Neuronal stem cell (in vitro differentiated cells): ENCODE measurements around the gene GALM.
"Not testable (repeated sequence)": the region's sequence is repeated elsewhere in the genome, so short reads cannot be mapped to it uniquely, and the experiment has no call there.

Experiments
- DNase-seq: peaks from one replicate; pipeline ENCODE4 v3.0.0-alpha.2; 2013; ENCODE audit warnings: low spot score
- H2AFZ ChIP-seq: one replicate; pipeline ENCODE4 v1.6.1; 2013; ENCODE audit warnings: mild to moderate bottlenecking, low read length, inconsistent platforms
- H2AK5ac ChIP-seq: 2 replicates; pipeline ENCODE4 v1.6.1; 2013; ENCODE audit warnings: low read depth, mild to moderate bottlenecking, inconsistent platforms, low read length, moderate library complexity, mixed read lengths
- H2BK120ac ChIP-seq: 2 replicates; pipeline ENCODE4 v1.6.1; 2013; ENCODE audit warnings: low read depth, mild to moderate bottlenecking, inconsistent platforms, low read length, moderate library complexity, mixed read lengths
- H2BK12ac ChIP-seq: one replicate; pipeline ENCODE4 v1.6.1; 2013; ENCODE audit warnings: low read length, inconsistent platforms
- H2BK15ac ChIP-seq: 2 replicates; pipeline ENCODE4 v1.6.1; 2013; ENCODE audit warnings: mild to moderate bottlenecking, low read length, inconsistent platforms, mixed read lengths
- H2BK5ac ChIP-seq: one replicate; pipeline ENCODE4 v1.6.1; 2013; ENCODE audit warnings: inconsistent platforms, mild to moderate bottlenecking, low read length, moderate library complexity
- H3K14ac ChIP-seq: one replicate; pipeline ENCODE4 v1.6.1; 2013; ENCODE audit warnings: low read length, inconsistent platforms
- H3K18ac ChIP-seq: 2 replicates; pipeline ENCODE4 v1.6.1; 2013; ENCODE audit warnings: low read length, inconsistent platforms
- H3K23ac ChIP-seq: 2 replicates; pipeline ENCODE4 v1.6.1; 2013; ENCODE audit warnings: low read depth, mild to moderate bottlenecking, mixed read lengths, low read length, inconsistent platforms; ENCODE audit not compliant: poor library complexity
- H3K27ac ChIP-seq: replicated peaks from 3 replicates; pipeline ENCODE4 v1.5.1; 2013; ENCODE audit warnings: low read length, inconsistent platforms
- H3K27me3 ChIP-seq, 3 experiments: 2 replicates each; pipeline ENCODE4 v1.6.1; 2013; ENCODE audit warnings: low read length in 3 of 3, mild to moderate bottlenecking in 2 of 3, inconsistent platforms in 1 of 3, low read depth in 1 of 3, mixed read lengths in 1 of 3, moderate library complexity in 1 of 3; ENCODE audit not compliant: control insufficient read depth in 3 of 3, insufficient read depth in 3 of 3
- H3K36me3 ChIP-seq, 2 donors: replicated peaks in 1 of 2; 2 replicates each; pipeline ENCODE4 v1.6.1; 2013; ENCODE audit warnings: low read length in 2 of 2; ENCODE audit not compliant: control insufficient read depth in 2 of 2, insufficient read depth in 2 of 2
- H3K4ac ChIP-seq: 2 replicates; pipeline ENCODE4 v1.6.1; 2013; ENCODE audit warnings: inconsistent platforms, mild to moderate bottlenecking, low read length, moderate library complexity
- H3K4me1 ChIP-seq, 2 donors: 1 replicate in 1 of 2; 2 replicates in 1 of 2; pipeline ENCODE4 v1.6.1; 2013; ENCODE audit warnings: low read length in 2 of 2, low read depth in 1 of 2; ENCODE audit not compliant: control insufficient read depth in 2 of 2, insufficient read depth in 1 of 2
- H3K4me2 ChIP-seq: one replicate; pipeline ENCODE4 v1.6.1; 2013; ENCODE audit warnings: mild to moderate bottlenecking, low read length, inconsistent platforms; ENCODE audit not compliant: insufficient read depth, poor library complexity, severe bottlenecking
- H3K4me3 ChIP-seq, 2 donors: 2 replicates each; pipeline ENCODE4 v1.5.1; 2013; ENCODE audit warnings: low read length in 2 of 2, mild to moderate bottlenecking in 2 of 2, inconsistent platforms in 1 of 2, moderate library complexity in 1 of 2
- H3K79me1 ChIP-seq: one replicate; pipeline ENCODE4 v1.6.1; 2013; ENCODE audit warnings: low read depth, mild to moderate bottlenecking, inconsistent platforms, low read length, moderate library complexity
- H3K9ac ChIP-seq: one replicate; pipeline ENCODE4 v1.6.1; 2013; ENCODE audit warnings: mild to moderate bottlenecking, low read depth, low read length, inconsistent platforms; ENCODE audit not compliant: poor library complexity
- H3K9me3 ChIP-seq, 2 donors: replicated peaks in 1 of 2; 2 replicates each; pipeline versions ENCODE3 to v1.6.1; 2013; ENCODE audit warnings: low read length in 2 of 2, mild to moderate bottlenecking in 2 of 2, inconsistent platforms in 1 of 2, low read depth in 1 of 2, mixed read lengths in 1 of 2, moderate library complexity in 1 of 2; ENCODE audit not compliant: control insufficient read depth in 2 of 2, insufficient read depth in 1 of 2
- H4K8ac ChIP-seq: one replicate; pipeline ENCODE4 v1.6.1; 2013; ENCODE audit warnings: low read depth, mild to moderate bottlenecking, inconsistent platforms, low read length, moderate library complexity
- H4K91ac ChIP-seq: one replicate; pipeline ENCODE4 v1.6.1; 2013; ENCODE audit warnings: low read length, low read depth, mild to moderate bottlenecking, inconsistent platforms; ENCODE audit not compliant: poor library complexity
- WGBS, 2 donors: extraction: QIAGEN DNeasy Blood & Tissue Kit; methylation state at CpG; one replicate each; pipeline ENCODE4 v1.1.7; 2013; ENCODE audit warnings: missing lambda C conversion rate in 2 of 2, mixed read lengths in 1 of 2; ENCODE audit not compliant: insufficient read length in 2 of 2, insufficient replicate concordance in 1 of 2; ENCODE audit errors: extremely low coverage in 2 of 2; 5-methylcytosine and 5-hydroxymethylcytosine counted together

Gene GALM

GRCh38 chr2:38682008-38682575 is 16.2 kb downstream of the GALM start:
- no peak overlapping the region for H3K23ac ChIP-seq
- no peak overlapping the region for H2BK15ac ChIP-seq
- no peak overlapping the region for H3K18ac ChIP-seq
- no peak overlapping the region for H3K4ac ChIP-seq
- no peak overlapping the region for H2AK5ac ChIP-seq
- H3K9me3 ChIP-seq, result no peaks in the 10 kb centered on the region
- H2BK5ac ChIP-seq, result no peak overlapping the region
- no peaks in the 10 kb centered on the region for H3K79me1 ChIP-seq
- no peak overlapping the region for H4K8ac ChIP-seq
- H3K27ac ChIP-seq, result no peak overlapping the region
- H2BK120ac ChIP-seq, result no peak overlapping the region
- no CpG with 5 or more reads among the region's 2 CpGs for WGBS, 2 donors
- no peak for DNase-seq
- H3K9ac ChIP-seq, result no peak overlapping the region
- H2AFZ ChIP-seq, result no peak overlapping the region
- H3K27me3 ChIP-seq, result no peaks in the 10 kb centered on the region
- H2BK12ac ChIP-seq, result no peak overlapping the region
- no peak overlapping the region for H4K91ac ChIP-seq
- H3K4me1 ChIP-seq, result no peaks in the 10 kb centered on the region
- no peak overlapping the region for H3K4me3 ChIP-seq
- no peak overlapping the region for H3K14ac ChIP-seq
- peaks cover 2 to 71% of the 10 kb centered on the region in 2 donors for H3K36me3 ChIP-seq
- no peak overlapping the region for H3K4me2 ChIP-seq

DNA sequence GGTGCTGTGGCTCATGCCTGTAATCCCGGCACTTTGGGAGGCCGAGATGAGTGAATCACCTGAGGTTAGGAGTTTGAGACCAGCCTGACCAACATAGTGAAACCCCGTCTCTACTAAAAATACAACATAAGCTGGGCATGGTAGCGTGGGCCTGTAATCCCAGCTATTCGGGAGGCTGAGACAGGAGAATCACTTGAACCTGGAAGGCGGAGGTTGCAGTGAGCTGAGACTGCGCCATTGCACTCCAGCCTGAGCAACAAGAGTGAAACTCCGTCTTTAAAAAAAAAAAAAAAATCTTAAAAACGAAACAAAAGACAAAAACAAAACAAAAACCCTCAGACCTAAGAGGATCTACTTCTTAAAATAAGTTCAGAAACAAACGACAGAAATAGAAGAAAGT is 16.7 kb downstream of the GALM start:
- not testable (repeated sequence) for H3K14ac ChIP-seq, H2AK5ac ChIP-seq, H3K9ac ChIP-seq, H3K27ac ChIP-seq, H2BK15ac ChIP-seq, H3K9me3 ChIP-seq, H3K27me3 ChIP-seq, H2BK12ac ChIP-seq, H4K8ac ChIP-seq, H4K91ac ChIP-seq, H2BK120ac ChIP-seq, H3K4me1 ChIP-seq, H3K79me1 ChIP-seq, H2BK5ac ChIP-seq, H3K4me3 ChIP-seq, H3K4ac ChIP-seq, H2AFZ ChIP-seq, H3K18ac ChIP-seq, DNase-seq, H3K23ac ChIP-seq, H3K4me2 ChIP-seq
- H3K36me3 ChIP-seq, result peaks cover under 1 to 66% of the 10 kb centered on the region in 2 donors
- no CpG with 5 or more reads among the region's 10 CpGs for WGBS, 2 donors

GRCh38 chr2:38683766-38684165 is 17.9 kb downstream of the GALM start:
- Histone ChIP-seq H2AFZ (no peak overlapping the region), H3K4ac (no peak overlapping the region), H3K23ac (no peak overlapping the region), H2BK12ac (no peak overlapping the region), H4K8ac (no peak overlapping the region), H4K91ac (no peak overlapping the region), H3K4me2 (no peak overlapping the region), H2BK15ac (no peak overlapping the region), H3K4me3 (no peak overlapping the region), H3K79me1 (no peaks in the 10 kb centered on the region), H3K9me3 (no peaks in the 10 kb centered on the region), H3K4me1 (no peaks in the 10 kb centered on the region), H3K14ac (no peak overlapping the region), H3K18ac (no peak overlapping the region), H3K36me3 (peaks cover 0 to 57% of the 10 kb centered on the region in 2 donors), H3K27ac (no peak overlapping the region), H2BK120ac (no peak overlapping the region), H2AK5ac (no peak overlapping the region), H2BK5ac (no peak overlapping the region), H3K9ac (no peak overlapping the region), H3K27me3 (no peaks in the 10 kb centered on the region)
- no peak for DNase-seq
- WGBS, 2 donors, result no CpG with 5 or more reads among the region's 7 CpGs

DNA sequence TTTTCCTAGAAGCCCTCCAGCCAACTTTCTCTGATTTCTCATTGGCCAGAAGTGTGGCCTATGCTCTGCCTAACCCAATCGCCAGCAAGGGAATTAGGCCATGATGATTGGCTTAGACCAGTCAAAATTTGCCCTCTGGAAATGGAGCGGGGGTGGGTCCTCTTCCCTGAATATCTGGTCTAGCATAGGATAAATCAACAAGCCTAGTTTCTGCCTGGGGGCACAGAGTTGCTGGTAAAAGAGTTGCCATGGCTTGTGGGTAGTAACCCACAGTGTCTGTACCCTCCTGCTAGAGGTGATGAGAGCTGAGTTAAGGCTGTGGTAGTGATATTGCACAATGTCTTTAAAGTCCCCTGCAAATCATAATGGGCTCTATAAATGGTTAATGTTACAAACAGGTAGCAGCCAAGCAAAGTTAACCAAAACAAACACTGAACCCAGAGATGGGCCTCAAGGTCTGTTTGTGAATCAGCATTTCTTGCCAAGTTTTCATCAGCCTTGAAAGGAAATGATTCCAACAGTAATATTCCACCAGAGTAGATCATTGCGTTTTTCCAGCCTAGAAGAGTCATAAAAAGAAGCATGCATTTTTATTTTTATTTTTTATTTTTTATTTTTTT is 19.3 kb downstream of the GALM start:
- H2BK120ac ChIP-seq, result no peak overlapping the region
- no peaks in the 10 kb centered on the region for H3K27me3 ChIP-seq
- no peak overlapping the region for H3K9ac ChIP-seq
- H3K27ac ChIP-seq, result no peak overlapping the region
- H3K36me3 ChIP-seq, result peaks cover 0 to 45% of the 10 kb centered on the region in 2 donors
- H3K4ac ChIP-seq, result no peak overlapping the region
- H2BK5ac ChIP-seq, result no peak overlapping the region
- H3K18ac ChIP-seq, result no peak overlapping the region
- no peak overlapping the region for H2BK12ac ChIP-seq
- H2AFZ ChIP-seq, result no peak overlapping the region
- WGBS, 2 donors, result no CpG with 5 or more reads among the region's 3 CpGs
- H3K14ac ChIP-seq, result no peak overlapping the region
- H3K4me2 ChIP-seq, result no peak overlapping the region
- no peaks in the 10 kb centered on the region for H3K79me1 ChIP-seq
- H2AK5ac ChIP-seq, result no peak overlapping the region
- H4K8ac ChIP-seq, result no peak overlapping the region
- H4K91ac ChIP-seq, result no peak overlapping the region
- H3K4me1 ChIP-seq, result no peaks in the 10 kb centered on the region
- H3K4me3 ChIP-seq, result no peak overlapping the region
- no peak for DNase-seq
- no peak overlapping the region for H3K23ac ChIP-seq
- H3K9me3 ChIP-seq, result no peaks in the 10 kb centered on the region
- H2BK15ac ChIP-seq, result no peak overlapping the region
